HG02938 (cell line): ENCODE measurements around the gene TCTN2.

Experiments
- ATAC-seq: cut with Tn5 transposase; IDR thresholded peaks from one replicate; pipeline ENCODE4 v1.9.1; 2021; ENCODE audit warnings: mild to moderate bottlenecking, moderate library complexity; ENCODE audit not compliant: unreplicated experiment

Gene TCTN2

DNA sequence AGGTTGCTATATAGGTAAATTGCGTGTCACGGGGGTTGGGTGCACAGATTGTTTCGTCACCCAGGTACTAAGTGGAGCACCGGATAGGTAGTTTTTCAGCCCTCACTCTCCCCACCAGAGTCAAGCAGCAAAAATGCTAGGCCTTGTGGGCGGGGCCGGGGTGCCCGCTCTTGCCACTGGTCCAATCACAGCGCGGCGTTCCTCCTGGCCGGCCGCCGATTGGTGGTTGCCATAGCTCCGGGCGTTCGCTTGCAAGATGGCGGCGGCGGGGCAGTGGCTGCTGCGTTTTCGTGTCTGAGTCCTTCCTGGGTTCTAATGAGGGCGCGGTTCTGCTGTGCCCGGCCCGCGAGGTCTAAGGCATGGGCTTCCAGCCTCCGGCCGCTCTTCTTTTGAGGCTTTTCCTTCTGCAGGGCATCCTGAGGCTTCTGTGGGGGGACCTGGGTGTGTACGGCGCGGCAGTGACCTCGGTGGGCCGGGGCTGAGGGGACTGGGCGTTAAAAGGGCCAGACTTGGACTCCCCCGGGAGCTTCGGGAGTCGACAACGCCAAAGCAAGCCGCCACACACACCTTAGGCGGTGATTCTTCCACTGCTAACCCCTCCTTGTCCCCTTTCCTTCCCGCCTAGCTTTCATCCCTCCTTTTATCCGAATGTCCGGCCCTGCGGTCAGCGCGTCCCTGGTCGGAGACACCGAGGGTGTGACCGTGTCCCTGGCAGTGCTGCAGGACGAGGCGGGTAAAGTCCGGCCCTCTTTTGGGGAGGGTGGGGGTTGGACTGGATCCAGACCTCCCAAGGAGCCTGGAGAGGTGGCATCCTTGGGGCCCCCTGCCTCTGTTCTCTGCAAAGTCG is at the start of gene TCTN2:
TSS of gene TCTN2 (plus strand) at position 232 of the 847 bp plus-strand sequence. CDS start at position 360, 128 bp downstream.
- ATAC-seq, result peak; percentile 94

DNA sequence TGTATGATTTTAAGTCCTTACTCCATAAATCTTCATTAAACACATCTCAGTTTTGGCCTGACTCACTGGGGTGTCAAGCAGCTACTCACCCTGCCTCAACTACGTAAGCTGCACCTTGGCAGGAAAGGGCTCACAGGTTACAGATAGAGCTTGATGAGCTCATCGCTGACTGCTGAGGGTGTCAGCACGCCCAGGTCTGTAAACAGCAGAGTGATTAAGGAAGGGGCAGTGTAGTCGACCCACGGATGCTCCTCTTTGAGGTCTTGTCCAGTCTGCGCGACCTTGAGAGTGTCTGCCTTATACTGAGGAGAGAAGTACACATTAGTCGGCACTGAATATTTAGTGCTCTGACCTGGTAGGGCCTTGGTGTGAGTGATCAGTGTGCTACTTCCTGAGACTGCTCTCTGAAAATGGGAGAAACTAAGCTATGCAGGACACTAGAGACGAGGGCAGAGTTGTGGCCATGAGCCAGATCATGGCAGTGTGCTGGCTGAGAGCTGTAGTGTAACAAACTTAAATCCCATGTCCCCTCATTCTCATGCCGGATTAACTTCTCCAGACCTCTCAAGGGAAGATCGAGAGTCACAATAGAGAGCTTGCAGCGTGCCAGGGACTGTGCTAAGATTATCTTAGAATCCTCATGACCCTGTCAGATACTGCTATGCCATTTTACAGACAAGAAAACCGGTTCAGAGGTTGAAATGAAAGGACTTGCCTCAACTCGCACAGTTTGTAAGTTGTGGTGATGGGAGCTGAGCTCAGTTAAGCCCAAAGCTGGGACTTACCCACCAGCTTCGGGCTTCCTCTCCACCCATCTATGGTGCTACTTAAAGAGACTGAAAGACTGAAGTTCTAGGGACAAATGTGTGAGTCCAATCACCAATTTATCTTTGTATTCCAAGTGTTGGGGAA is 49.0 kb upstream of the TCTN2 start:
- no peak for ATAC-seq

DNA sequence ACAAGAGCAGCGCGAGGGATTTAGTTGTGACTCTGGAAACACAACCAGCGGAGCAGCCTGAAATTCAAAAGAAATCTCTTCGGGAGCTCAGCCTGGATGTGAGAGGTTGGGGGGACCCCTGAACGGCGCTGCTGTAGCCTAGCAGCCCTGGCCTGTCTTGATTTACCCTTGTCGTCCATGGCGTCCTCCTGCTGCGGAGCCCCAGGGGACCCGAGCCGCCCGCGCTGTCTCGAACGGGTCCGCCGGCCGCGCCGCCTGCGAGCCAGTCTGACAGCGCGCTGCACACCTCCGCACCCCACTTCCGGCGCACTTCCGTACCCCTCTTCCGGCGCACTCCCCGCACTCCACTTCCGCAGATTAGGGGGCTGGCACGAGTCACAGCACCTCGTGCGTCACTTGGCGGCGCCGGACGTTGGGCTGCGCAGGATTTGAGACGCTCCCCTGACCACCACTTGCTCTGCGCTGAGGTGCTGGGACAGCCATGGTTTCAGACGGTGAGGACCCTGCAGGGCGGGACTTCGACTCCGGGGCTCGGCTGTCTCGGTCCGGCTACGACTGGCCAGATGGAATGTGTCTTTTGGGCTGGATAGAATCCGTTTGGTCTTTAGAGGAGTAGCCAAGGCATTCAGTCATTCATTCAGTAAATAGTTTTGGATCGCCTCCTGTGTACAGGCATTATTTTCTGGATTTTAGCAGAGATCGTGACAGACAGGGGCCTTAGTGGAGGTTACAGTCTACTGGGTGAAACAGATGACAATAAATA is 37.4 kb upstream of the TCTN2 start, which contains the start of the genes EIF2B1 and GTF2H3:
TSS of gene EIF2B1 (minus strand) at position 308 of the 763 bp plus-strand sequence. CDS start at position 179, 129 bp downstream.
TSS of gene GTF2H3 (plus strand) at position 451 of the 763 bp plus-strand sequence. CDS start at position 482, 31 bp downstream.
- peak; percentile 96 for ATAC-seq

- ATAC-seq, result no peak
Measured at GRCh38 chr12:123634142-123634561, 36.8 kb upstream of the TCTN2 start.

- ATAC-seq, result no peak
Measured at GRCh38 chr12:123643911-123644310, 27.0 kb upstream of the TCTN2 start.

DNA sequence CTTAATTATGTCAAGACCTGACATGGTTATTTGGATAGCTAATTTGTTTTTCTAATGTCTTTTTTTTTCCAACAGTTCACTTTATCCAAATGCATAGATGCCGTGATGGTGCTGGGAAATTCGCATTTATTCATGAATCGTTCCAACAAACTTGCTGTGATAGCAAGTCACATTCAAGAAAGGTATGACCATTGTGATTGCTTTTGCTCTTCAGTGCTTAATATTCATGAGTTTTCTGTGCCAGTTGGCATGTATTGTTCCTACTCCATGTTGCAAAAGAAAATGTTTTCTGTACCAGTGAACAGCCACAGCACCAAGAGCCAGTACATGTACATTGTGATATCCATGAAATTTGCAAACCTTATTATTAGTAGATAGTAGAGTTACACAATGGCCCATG is 25.5 kb upstream of the TCTN2 start:
- no peak for ATAC-seq

- ATAC-seq, result no peak
Measured at GRCh38 chr12:123645878-123646277, 25.0 kb upstream of the TCTN2 start.

GRCh38 chr12:123648401-123648800 is 22.5 kb upstream of the TCTN2 start:
- no peak for ATAC-seq

- no peak for ATAC-seq
Measured at GRCh38 chr12:123654129-123654701, 16.7 kb upstream of the TCTN2 start.

GRCh38 chr12:123655420-123655819 is 15.5 kb upstream of the TCTN2 start:
- ATAC-seq, result peak; percentile 91

DNA sequence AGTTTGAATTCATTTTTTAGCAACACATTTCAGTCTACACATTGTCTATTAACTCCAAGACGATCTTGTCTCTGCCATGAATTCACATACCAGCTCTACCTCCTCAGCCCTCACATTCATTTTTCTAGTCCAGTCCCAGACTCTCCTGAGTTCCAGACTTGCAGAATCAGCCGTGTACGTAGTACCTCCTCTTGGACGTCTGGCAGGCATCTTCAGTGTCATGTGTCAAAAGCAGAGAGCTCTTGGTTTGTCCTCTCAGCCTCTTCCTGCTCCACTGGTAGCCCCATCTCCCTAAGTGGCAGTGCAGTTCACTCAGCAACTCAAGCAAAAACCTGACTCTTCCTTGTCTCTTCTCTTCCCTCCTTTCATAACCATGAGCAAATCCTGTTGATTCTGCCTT is 14.5 kb upstream of the TCTN2 start:
- no peak for ATAC-seq

GRCh38 chr12:123657211-123657610 is 13.7 kb upstream of the TCTN2 start:
- no peak for ATAC-seq

- no peak for ATAC-seq
Measured at GRCh38 chr12:123659996-123660727, 10.8 kb upstream of the TCTN2 start.

- no peak for ATAC-seq
Measured at GRCh38 chr12:123667771-123668170, 3.1 kb upstream of the TCTN2 start.

DNA sequence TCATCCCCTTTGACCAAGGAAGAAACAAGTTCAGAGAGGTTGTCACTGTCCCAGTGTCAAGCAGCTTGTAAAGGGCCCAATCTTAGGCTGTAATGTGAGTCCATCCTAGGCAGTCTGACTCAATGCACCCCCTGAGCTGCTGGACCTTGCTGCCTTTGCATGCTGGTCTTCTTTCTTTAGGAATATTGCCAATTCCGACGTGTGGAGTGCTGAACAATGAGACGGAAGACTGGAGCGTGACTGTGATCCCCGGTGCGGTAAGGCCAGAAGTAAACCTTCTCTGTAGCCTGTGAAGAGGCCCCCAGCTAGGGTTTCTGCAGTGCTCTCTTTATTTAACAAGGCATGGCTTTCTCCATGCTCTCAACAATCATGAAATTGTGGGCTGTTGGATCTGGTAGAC is 963 bp downstream of the TCTN2 start:
- no peak for ATAC-seq

GRCh38 chr12:123675436-123675835 is 4.5 kb downstream of the TCTN2 start:
- no peak for ATAC-seq

- ATAC-seq, result no peak
Measured at GRCh38 chr12:123676616-123677320, 5.9 kb downstream of the TCTN2 start.

- ATAC-seq, result no peak
Measured at GRCh38 chr12:123678981-123679380, 8.1 kb downstream of the TCTN2 start.

GRCh38 chr12:123681605-123682004 is 10.7 kb downstream of the TCTN2 start:
- no peak for ATAC-seq
